Activated naive CD8-positive, alpha-beta T cell (primary cell): ENCODE data around the gene OLIG2.

Experiments used
- H3K27ac Mint-ChIP-seq: one replicate; pipeline ENCODE4 v1.8.0; 2021; ENCODE audit warnings: mixed read lengths
- H3K27me3 Mint-ChIP-seq: one replicate; pipeline ENCODE4 v1.8.0; 2021; ENCODE audit warnings: mixed read lengths
- H3K36me3 Mint-ChIP-seq: one replicate; pipeline ENCODE4 v1.8.0; 2021; ENCODE audit warnings: mixed read lengths
- H3K4me1 Mint-ChIP-seq: one replicate; pipeline ENCODE4 v1.8.0; 2021; ENCODE audit warnings: low read depth, mixed read lengths
- H3K4me3 Mint-ChIP-seq: one replicate; pipeline ENCODE4 v1.8.0; 2021; ENCODE audit warnings: mild to moderate bottlenecking, mixed read lengths
- H3K9me3 Mint-ChIP-seq: one replicate; pipeline ENCODE4 v1.8.0; 2021; ENCODE audit warnings: low read depth, mixed read lengths

Gene OLIG2

DNA sequence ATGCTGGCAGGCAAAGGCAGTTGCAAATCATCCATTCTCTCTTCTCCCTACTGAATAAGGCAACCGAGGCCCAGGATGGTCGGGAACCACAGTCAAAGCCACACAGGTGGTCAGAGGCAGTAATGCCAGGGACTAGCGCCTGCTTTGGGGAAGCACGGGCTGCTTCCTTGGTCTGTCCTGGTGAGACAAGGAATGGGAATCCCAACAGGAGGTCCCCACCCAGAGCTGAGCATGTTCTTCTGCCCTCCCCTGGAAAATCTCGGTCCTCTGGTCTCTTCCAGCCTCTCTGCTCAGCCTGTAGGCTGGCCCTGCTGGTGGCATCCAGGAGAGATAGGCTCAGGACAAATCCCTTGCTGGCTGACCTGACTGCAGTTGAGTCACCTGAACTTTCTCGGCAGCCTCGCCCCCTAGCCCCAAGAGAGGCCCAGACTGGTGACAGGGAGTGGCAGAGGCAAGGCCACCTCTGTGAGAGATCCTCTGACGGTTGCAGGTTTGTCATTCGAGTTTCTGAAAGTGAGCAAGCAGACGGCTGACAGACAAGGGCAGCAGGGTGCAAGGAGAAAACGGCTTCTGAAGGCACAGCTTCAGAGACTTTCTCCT, 50.0 kb downstream of the OLIG2 start:
- no peaks in the 10 kb centered on the region for H3K36me3 Mint-ChIP-seq
- no peak overlapping the region for H3K27ac Mint-ChIP-seq
- peaks cover 20% of the 10 kb centered on the region for H3K27me3 Mint-ChIP-seq
- H3K4me3 Mint-ChIP-seq, result no peak overlapping the region
- no peaks in the 10 kb centered on the region for H3K9me3 Mint-ChIP-seq
- H3K4me1 Mint-ChIP-seq, result peaks cover 10% of the 10 kb centered on the region

DNA sequence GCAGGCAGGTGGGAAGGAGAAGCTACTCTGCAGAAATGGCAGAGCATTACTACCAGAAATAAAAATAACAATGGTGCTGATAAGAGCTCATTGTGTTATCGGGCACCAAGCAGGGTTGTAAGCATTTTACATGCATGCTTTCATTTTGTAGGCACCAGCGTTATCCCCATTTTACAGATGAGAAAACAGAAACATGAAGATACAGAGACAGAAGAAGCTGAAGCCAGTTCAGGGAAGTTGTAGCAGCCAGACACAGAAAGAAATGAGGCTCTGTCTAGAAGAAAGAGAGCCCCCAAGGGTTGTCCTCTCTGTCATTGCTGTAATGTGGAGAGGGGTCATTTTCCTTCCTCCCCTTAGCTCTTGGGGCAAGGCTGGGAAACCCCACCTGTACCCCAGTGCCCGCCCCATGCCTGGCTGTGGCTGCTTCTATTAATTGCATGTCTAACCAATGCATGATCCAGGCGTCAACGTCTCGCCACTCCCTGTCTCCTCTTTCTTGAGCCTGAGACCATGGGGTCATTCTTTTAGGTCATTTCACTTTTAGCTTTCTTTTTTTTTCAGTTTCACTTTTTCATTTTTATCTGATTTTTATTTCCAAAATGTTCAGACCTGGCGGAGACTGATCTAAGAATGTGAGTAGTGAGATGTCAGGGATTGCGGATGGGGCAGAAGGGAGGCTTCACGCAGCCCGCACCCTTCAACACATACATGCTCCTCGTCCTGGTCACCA, 51.0 kb downstream of the OLIG2 start:
- H3K4me3 Mint-ChIP-seq, result no peak overlapping the region
- no peaks in the 10 kb centered on the region for H3K36me3 Mint-ChIP-seq
- H3K27me3 Mint-ChIP-seq, result peaks cover 14% of the 10 kb centered on the region
- H3K9me3 Mint-ChIP-seq, result no peaks in the 10 kb centered on the region
- peaks cover 7% of the 10 kb centered on the region for H3K4me1 Mint-ChIP-seq
- no peak overlapping the region for H3K27ac Mint-ChIP-seq
